ENCODE measurements around the gene ZC2HC1C.

Gene ZC2HC1C

DNA sequence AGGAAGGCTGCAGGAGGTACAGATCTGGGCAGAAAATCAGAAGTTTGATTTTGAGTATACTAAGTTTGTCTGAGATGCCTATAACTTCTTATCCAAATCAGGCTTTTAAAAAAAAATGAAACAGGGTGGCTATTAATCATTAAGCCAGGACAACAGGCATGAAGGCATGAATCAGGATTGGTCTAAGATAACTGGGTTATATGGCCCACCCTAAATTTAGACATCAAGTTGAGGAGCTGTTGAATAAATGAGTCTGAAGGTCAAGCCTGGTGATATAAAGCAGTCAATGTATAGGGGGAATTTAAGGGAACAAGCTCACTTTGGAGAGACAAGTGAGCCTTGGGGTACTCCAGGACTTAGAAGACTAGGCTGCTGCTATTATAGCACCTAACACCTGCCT is 28.8 kb downstream of the ZC2HC1C start:
- TF ChIP-seq POLR2AphosphoS5 (IDR thresholded peaks at IDR 0.05; ENCODE audit: low read depth, low read length) (no peak), SIN3A (IDR thresholded peaks at IDR 0.05; ENCODE audit: borderline replicate concordance, insufficient read depth, low read length) (no peak), FOXP2 (optimal IDR thresholded peaks at IDR 0.05; ENCODE audit: borderline replicate concordance, extremely low read depth, extremely low read length, insufficient read depth) (no peak), TAF1 (IDR thresholded peaks at IDR 0.05; ENCODE audit: borderline replicate concordance, insufficient read depth, low read length) (no peak)
- TF ChIP-seq, protein P1, sequence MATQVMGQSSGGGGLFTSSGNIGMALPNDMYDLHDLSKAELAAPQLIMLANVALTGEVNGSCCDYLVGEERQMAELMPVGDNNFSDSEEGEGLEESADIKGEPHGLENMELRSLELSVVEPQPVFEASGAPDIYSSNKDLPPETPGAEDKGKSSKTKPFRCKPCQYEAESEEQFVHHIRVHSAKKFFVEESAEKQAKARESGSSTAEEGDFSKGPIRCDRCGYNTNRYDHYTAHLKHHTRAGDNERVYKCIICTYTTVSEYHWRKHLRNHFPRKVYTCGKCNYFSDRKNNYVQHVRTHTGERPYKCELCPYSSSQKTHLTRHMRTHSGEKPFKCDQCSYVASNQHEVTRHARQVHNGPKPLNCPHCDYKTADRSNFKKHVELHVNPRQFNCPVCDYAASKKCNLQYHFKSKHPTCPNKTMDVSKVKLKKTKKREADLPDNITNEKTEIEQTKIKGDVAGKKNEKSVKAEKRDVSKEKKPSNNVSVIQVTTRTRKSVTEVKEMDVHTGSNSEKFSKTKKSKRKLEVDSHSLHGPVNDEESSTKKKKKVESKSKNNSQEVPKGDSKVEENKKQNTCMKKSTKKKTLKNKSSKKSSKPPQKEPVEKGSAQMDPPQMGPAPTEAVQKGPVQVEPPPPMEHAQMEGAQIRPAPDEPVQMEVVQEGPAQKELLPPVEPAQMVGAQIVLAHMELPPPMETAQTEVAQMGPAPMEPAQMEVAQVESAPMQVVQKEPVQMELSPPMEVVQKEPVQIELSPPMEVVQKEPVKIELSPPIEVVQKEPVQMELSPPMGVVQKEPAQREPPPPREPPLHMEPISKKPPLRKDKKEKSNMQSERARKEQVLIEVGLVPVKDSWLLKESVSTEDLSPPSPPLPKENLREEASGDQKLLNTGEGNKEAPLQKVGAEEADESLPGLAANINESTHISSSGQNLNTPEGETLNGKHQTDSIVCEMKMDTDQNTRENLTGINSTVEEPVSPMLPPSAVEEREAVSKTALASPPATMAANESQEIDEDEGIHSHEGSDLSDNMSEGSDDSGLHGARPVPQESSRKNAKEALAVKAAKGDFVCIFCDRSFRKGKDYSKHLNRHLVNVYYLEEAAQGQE (IDR thresholded peaks at IDR 0.05; ENCODE audit: insufficient read depth in 1 of 2, low read depth in 2 of 2, low read length in 2 of 2) = no peak

DNA sequence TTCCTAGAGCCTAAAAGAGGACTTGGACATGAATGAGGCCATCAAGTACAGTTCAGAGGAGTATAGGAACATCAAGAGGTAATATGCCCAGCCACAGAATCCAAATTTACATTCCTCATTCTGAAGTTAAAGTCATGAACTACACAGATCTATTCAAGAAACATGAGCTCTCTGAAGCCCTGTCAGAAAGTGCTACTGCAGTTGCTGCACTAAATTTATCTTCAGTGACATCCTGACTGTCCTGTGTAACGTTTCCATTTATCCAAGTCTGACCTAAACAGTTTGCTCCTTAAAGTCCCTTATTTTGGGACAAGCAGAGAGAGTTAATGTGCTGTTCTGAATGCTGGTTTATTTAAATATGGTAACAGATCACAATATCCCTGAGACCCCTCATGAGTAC is 29.2 kb downstream of the ZC2HC1C start:
- no peak for TF ChIP-seq TAF1 (IDR thresholded peaks at IDR 0.05; ENCODE audit: borderline replicate concordance, insufficient read depth, low read length)
- no peak for TF ChIP-seq POLR2AphosphoS5 (IDR thresholded peaks at IDR 0.05; ENCODE audit: low read depth, low read length)
- TF ChIP-seq FOXP2 (optimal IDR thresholded peaks at IDR 0.05; ENCODE audit: borderline replicate concordance, extremely low read depth, extremely low read length, insufficient read depth) = no peak
- no peak for TF ChIP-seq SIN3A (IDR thresholded peaks at IDR 0.05; ENCODE audit: borderline replicate concordance, insufficient read depth, low read length)
- TF ChIP-seq, protein P1 (IDR thresholded peaks at IDR 0.05; ENCODE audit: insufficient read depth in 1 of 2, low read depth in 2 of 2, low read length in 2 of 2) = no peak

DNA sequence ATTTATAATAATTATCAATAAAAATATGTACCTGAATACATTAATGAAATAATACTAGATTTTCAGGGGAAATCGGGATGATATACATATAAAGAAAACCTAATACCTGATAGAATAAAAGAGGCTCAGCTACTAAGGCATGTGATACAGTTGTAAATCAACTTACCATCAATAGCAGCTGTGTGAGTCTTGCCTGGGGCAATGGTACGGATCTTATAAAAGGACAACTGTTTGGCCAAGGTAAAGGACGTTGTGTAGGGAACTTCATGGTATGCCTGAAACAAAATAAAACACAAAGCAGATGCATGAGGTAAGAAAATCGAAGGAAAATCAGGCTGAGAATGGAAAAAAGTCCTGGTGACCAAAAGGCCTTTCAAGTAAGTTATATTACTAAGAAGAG is 32.0 kb downstream of the ZC2HC1C start:
- TF ChIP-seq FOXP2 (optimal IDR thresholded peaks at IDR 0.05; ENCODE audit: borderline replicate concordance, extremely low read depth, extremely low read length, insufficient read depth) = no peak
- no peak for TF ChIP-seq POLR2AphosphoS5 (IDR thresholded peaks at IDR 0.05; ENCODE audit: low read depth, low read length)
- TF ChIP-seq, protein P1 (IDR thresholded peaks at IDR 0.05; ENCODE audit: insufficient read depth in 1 of 2, low read depth in 2 of 2, low read length in 2 of 2) = no peak

DNA sequence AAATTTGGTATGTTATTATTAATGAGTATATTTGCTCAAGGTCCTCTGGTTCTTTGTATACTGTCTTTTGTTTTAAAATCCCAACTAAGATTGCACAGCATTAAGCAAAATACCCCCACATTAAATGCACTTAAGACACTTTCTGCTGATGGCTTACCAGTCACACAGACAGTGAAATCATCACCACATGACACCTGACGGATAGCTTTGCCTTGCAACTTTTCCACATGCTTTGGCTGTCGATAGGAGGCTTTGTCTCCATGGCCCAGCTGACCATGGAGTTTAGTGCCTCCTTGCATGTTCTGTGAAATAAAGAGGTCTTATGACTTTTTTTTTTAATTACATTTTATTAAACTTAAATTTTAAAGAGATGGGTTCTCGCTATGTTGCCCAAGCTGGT is 37.7 kb downstream of the ZC2HC1C start:
- TF ChIP-seq POLR2AphosphoS5 (IDR thresholded peaks at IDR 0.05; ENCODE audit: low read depth, low read length) (no peak), TAF1 (IDR thresholded peaks at IDR 0.05; ENCODE audit: borderline replicate concordance, insufficient read depth, low read length) (no peak), SIN3A (IDR thresholded peaks at IDR 0.05; ENCODE audit: borderline replicate concordance, insufficient read depth, low read length) (no peak), FOXP2 (optimal IDR thresholded peaks at IDR 0.05; ENCODE audit: borderline replicate concordance, extremely low read depth, extremely low read length, insufficient read depth) (no peak)
- TF ChIP-seq, protein P1 (IDR thresholded peaks at IDR 0.05; ENCODE audit: insufficient read depth in 1 of 2, low read depth in 2 of 2, low read length in 2 of 2) = no peak

DNA sequence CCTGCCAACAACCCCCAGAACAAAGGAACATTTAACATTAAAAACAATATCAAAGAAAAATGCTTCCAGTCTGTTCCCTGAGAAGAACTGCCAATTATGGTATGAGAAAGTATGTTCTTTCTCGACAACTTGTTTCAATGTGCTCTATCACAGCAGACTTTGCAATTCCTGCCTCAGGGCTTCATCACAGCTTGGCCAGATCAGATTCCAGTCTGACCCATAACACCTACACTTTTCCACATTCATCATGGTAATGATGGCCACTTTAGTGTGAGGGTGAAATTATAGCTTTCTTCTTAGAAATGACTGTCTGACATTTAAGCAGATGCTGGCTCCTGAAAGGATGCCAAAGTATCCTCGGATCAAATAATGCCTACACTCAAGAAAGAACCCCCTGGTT is 40.4 kb downstream of the ZC2HC1C start:
- TF ChIP-seq TAF1 (IDR thresholded peaks at IDR 0.05; ENCODE audit: borderline replicate concordance, insufficient read depth, low read length) (no peak), SIN3A (IDR thresholded peaks at IDR 0.05; ENCODE audit: borderline replicate concordance, insufficient read depth, low read length) (no peak), FOXP2 (optimal IDR thresholded peaks at IDR 0.05; ENCODE audit: borderline replicate concordance, extremely low read depth, extremely low read length, insufficient read depth) (no peak), POLR2AphosphoS5 (IDR thresholded peaks at IDR 0.05; ENCODE audit: low read depth, low read length) (no peak)
- TF ChIP-seq, protein P1 (IDR thresholded peaks at IDR 0.05; ENCODE audit: insufficient read depth in 1 of 2, low read depth in 2 of 2, low read length in 2 of 2) = no peak

Measured in PFSK-1 (cell line).